ENCODE data around the gene RAPGEF2. TPM values are rescaled to one million over a fixed set of nuclear protein-coding genes. Genes with fewer than 3 reads are reported as not detected.

Gene RAPGEF2
- total and polyA plus RNA-seq, 9 of the 15 experiments (the other 6 are each of a cell fraction or from before 2014, with no cell fraction given), result 3.1 to 32.6 (median 23.1) TPM

GRCh38 chr4:159305129-159305528 lies 202.2 kb downstream of the RAPGEF2 start:
- ChIA-PET CTCF (ENCODE audit: low intra/inter-chr PET ratio) (no interaction called here), POLR2A (no interaction called here)
- ATAC-seq, result no peak
- Histone ChIP-seq H3K36me3 (ENCODE audit: control insufficient read depth, insufficient read depth, low read length) (0 out of 3 replicates have a peak, but pooled peaks cover 3% of the 10 kb centered on the region), H3K4me3 (no peak overlapping the region), H2AFZ (ENCODE audit: low read depth, low read length) (no peak overlapping the region), H3K27me3 (ENCODE audit: control insufficient read depth in 2 of 2, insufficient read depth in 2 of 2, low read length in 2 of 2) (no peaks in the 10 kb centered on the region), H3K9me3 (replicated peaks; ENCODE audit: control insufficient read depth, insufficient read depth, low read depth, low read length) (no peaks in the 10 kb centered on the region), H3K9ac (ENCODE audit: insufficient read depth in 1 of 2, low read depth in 2 of 2, low read length in 2 of 2) (no peak overlapping the region), H3K4me2 (ENCODE audit: insufficient read depth, low read length) (no peak overlapping the region), H3K4me1 (replicated peaks in 1 of 2; ENCODE audit: control insufficient read depth in 2 of 2, insufficient read depth in 2 of 2, low read length in 2 of 2) (no peaks in the 10 kb centered on the region), H3K9me1 (ENCODE audit: control insufficient read depth, insufficient read depth, low read length) (no peaks in the 10 kb centered on the region), H4K20me1 (replicated peaks; ENCODE audit: control insufficient read depth, insufficient read depth, low read length) (no peaks in the 10 kb centered on the region), H3K27ac (ENCODE audit: extremely low read depth, low read depth, low read length) (no peak overlapping the region), H3K79me2 (ENCODE audit: control insufficient read depth, insufficient read depth, low read length) (no peaks in the 10 kb centered on the region)
- TF ChIP-seq CCAR2 (IDR thresholded peaks at IDR 0.05; ENCODE audit: low read depth, low read length) (no peak), C11orf30 (IDR thresholded peaks at IDR 0.05; ENCODE audit: low read depth) (no peak), MEF2D (tag; conservative IDR thresholded peaks at IDR 0.05; ENCODE audit: low read depth) (peak; percentile 84), DDX20 (tag; IDR thresholded peaks at IDR 0.05; ENCODE audit: low read depth) (no peak)
- DNase-seq (ENCODE audit: extremely low read depth in 1 of 4, low spot score in 3 of 4), result no peak
- no TSS peak for BruUV-seq (replicated peaks)
- in situ Hi-C loops (cut with MboI), result no loop called here
- no peak for FAIRE-seq
- intact Hi-C loops (cut with micrococcal nuclease), result no loop called here
- WGBS (ENCODE audit: insufficient coverage, low coverage, missing lambda C conversion rate), result 56% methylated on average over 2 of the region's 2 CpGs

GRCh38 chr4:159307929-159308328 lies 205.1 kb downstream of the RAPGEF2 start:
- no peaks in the 10 kb centered on the region for H4K20me1 ChIP-seq (replicated peaks; ENCODE audit: control insufficient read depth, insufficient read depth, low read length)
- no peak overlapping the region for H3K9ac ChIP-seq (ENCODE audit: insufficient read depth in 1 of 2, low read depth in 2 of 2, low read length in 2 of 2)
- no peak overlapping the region for H3K27ac ChIP-seq (ENCODE audit: extremely low read depth, low read depth, low read length)
- no peaks in the 10 kb centered on the region for H3K27me3 ChIP-seq (ENCODE audit: control insufficient read depth in 2 of 2, insufficient read depth in 2 of 2, low read length in 2 of 2)
- DNase-seq (ENCODE audit: extremely low read depth in 1 of 4, low spot score in 3 of 4) (no peak), ATAC-seq (no peak), FAIRE-seq (no peak)
- no peaks in the 10 kb centered on the region for H3K79me2 ChIP-seq (ENCODE audit: control insufficient read depth, insufficient read depth, low read length)
- intact Hi-C loops (cut with micrococcal nuclease), result no loop called here
- H3K4me3 ChIP-seq, result no peak overlapping the region
- no peaks in the 10 kb centered on the region for H3K4me1 ChIP-seq (replicated peaks in 1 of 2; ENCODE audit: control insufficient read depth in 2 of 2, insufficient read depth in 2 of 2, low read length in 2 of 2)
- no peaks in the 10 kb centered on the region for H3K9me1 ChIP-seq (ENCODE audit: control insufficient read depth, insufficient read depth, low read length)
- in situ Hi-C loops (cut with MboI), result no loop called here
- ChIA-PET CTCF (ENCODE audit: low intra/inter-chr PET ratio) (no interaction called here), POLR2A (no interaction called here)
- BruUV-seq (replicated peaks), result no TSS peak
- 0 out of 3 replicates have a peak, but pooled peaks cover 3% of the 10 kb centered on the region for H3K36me3 ChIP-seq (ENCODE audit: control insufficient read depth, insufficient read depth, low read length)
- H3K9me3 ChIP-seq (replicated peaks; ENCODE audit: control insufficient read depth, insufficient read depth, low read depth, low read length), result no peaks in the 10 kb centered on the region
- 48% methylated on average over 2 of the region's 2 CpGs for WGBS (ENCODE audit: insufficient coverage, low coverage, missing lambda C conversion rate)
- no peak overlapping the region for H2AFZ ChIP-seq (ENCODE audit: low read depth, low read length)
- no peak overlapping the region for H3K4me2 ChIP-seq (ENCODE audit: insufficient read depth, low read length)
- TF ChIP-seq ZNF165 (CRISPR knock-in tag; IDR thresholded peaks at IDR 0.05; ENCODE audit: borderline replicate concordance), result no peak
- no peak for TF ChIP-seq SNAPC5 (CRISPR knock-in tag; IDR thresholded peaks at IDR 0.05)
- TF ChIP-seq IRF2 (CRISPR knock-in tag; IDR thresholded peaks at IDR 0.05), result no peak
- no peak for TF ChIP-seq GABPB2 (CRISPR knock-in tag; conservative IDR thresholded peaks at IDR 0.05)
- TF ChIP-seq PHF20 (IDR thresholded peaks at IDR 0.05; ENCODE audit: partially characterized antibody), result no peak
- no peak for TF ChIP-seq ZNF780A (CRISPR knock-in tag; IDR thresholded peaks at IDR 0.05)
- no peak for TF ChIP-seq SRSF1 (IDR thresholded peaks at IDR 0.05; ENCODE audit: low read depth, low read length)
- no peak for TF ChIP-seq KDM5B (IDR thresholded peaks at IDR 0.05; ENCODE audit: insufficient replicate concordance, low read depth, low read length)
- TF ChIP-seq RAD21 (CRISPR knock-in tag; conservative IDR thresholded peaks at IDR 0.05 in 1 of 2, IDR thresholded peaks at IDR 0.05 in 1 of 2), result no peak
- TF ChIP-seq ELF1 (tag; IDR thresholded peaks at IDR 0.05), result no peak
- TF ChIP-seq ZFP30 (CRISPR knock-in tag; IDR thresholded peaks at IDR 0.05; ENCODE audit: borderline replicate concordance), result no peak
- TF ChIP-seq ELF4 (CRISPR knock-in tag; IDR thresholded peaks at IDR 0.05), result no peak
- TF ChIP-seq RB1 (IDR thresholded peaks at IDR 0.05; ENCODE audit: low read depth), result no peak
- no peak for TF ChIP-seq U2AF2 (optimal IDR thresholded peaks at IDR 0.05; ENCODE audit: low read depth, low read length)
